ENCODE measurements around the gene XXYLT1. TPM values are rescaled to one million over a fixed set of nuclear protein-coding genes. Genes with fewer than 3 reads are reported as not detected.

Gene XXYLT1
- total and polyA plus RNA-seq, 10 of the 15 experiments (the other 5 are each of a cell fraction or from before 2014, with no cell fraction given), result 1.2 to 14.2 (median 9.3) TPM

DNA sequence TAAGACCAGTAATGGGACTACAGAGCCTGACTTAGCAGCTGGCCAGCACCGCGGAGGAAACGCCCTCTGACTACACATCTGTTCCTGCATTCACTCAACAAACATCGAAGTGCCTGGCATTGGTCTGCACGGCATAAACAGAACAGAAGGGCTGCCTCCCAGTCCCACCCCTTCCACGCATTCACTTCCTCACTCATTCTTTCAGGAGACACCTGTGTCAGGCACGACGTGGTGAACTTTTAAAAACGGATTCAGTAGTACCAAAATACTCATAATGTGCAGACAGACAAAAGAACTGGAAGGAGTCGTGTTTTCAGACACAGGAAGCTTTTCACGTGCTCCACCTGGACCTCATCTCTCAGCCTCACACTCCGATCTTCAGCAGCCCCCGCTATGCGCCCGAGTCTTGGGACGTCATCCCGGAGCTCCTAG is 123.3 kb downstream of the XXYLT1 start (continued):
- TF ChIP-seq PRDM15 (CRISPR knock-in tag; IDR thresholded peaks at IDR 0.05) (no peak), BMI1 (IDR thresholded peaks at IDR 0.05; ENCODE audit: borderline replicate concordance) (no peak), FOS (IDR thresholded peaks at IDR 0.05; ENCODE audit: borderline replicate concordance, extremely low read depth, insufficient read length) (no peak), POU2F2 (IDR thresholded peaks at IDR 0.05; ENCODE audit: borderline replicate concordance, low read depth, low read length) (peak; percentile 75; the same call in 2 of the 3 replicates), MEF2B (IDR thresholded peaks at IDR 0.05; ENCODE audit: partially characterized antibody, poor library complexity, severe bottlenecking) (peak; percentile 8), RCOR1 (conservative IDR thresholded peaks at IDR 0.05; ENCODE audit: low read depth, low read length) (no peak), ATF7 (IDR thresholded peaks at IDR 0.05; ENCODE audit: low read depth) (0 out of 2 replicates have a peak, but pooled peaks have one; percentile 8), IKZF1 (conservative IDR thresholded peaks at IDR 0.05) (peak; percentile 71), TCF3 (IDR thresholded peaks at IDR 0.05; ENCODE audit: borderline replicate concordance, insufficient read depth, low read depth, low read length) (peak; percentile 83), RAD51 (IDR thresholded peaks at IDR 0.05) (peak; percentile 20; the same call in 1 of the 2 replicates), SRF (IDR thresholded peaks at IDR 0.05; ENCODE audit: low read depth in 2 of 2, low read length in 2 of 2) (no peak), CUX1 (IDR thresholded peaks at IDR 0.05; ENCODE audit: insufficient replicate concordance, low read depth, low read length) (no peak), NR2C2 (IDR thresholded peaks at IDR 0.05; ENCODE audit: borderline replicate concordance, control insufficient read depth, insufficient read length, low read depth) (no peak), CREM (IDR thresholded peaks at IDR 0.05; ENCODE audit: low read depth) (no peak; the same call in 1 of the 2 replicates), SMAD5 (IDR thresholded peaks at IDR 0.05; ENCODE audit: low read depth) (peak; percentile 36; the same call in 1 of the 2 replicates), YY1 (IDR thresholded peaks at IDR 0.05; ENCODE audit: low read depth, low read length) (peak; percentile 40; the same call in 1 of the 2 replicates), ZNF622 (IDR thresholded peaks at IDR 0.05) (no peak), IRF4 (IDR thresholded peaks at IDR 0.05; ENCODE audit: low read depth, low read length) (peak; percentile 85)
- TF ChIP-seq, protein P1, sequence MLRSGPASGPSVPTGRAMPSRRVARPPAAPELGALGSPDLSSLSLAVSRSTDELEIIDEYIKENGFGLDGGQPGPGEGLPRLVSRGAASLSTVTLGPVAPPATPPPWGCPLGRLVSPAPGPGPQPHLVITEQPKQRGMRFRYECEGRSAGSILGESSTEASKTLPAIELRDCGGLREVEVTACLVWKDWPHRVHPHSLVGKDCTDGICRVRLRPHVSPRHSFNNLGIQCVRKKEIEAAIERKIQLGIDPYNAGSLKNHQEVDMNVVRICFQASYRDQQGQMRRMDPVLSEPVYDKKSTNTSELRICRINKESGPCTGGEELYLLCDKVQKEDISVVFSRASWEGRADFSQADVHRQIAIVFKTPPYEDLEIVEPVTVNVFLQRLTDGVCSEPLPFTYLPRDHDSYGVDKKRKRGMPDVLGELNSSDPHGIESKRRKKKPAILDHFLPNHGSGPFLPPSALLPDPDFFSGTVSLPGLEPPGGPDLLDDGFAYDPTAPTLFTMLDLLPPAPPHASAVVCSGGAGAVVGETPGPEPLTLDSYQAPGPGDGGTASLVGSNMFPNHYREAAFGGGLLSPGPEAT (IDR thresholded peaks at IDR 0.05; ENCODE audit: low read depth), result peak; percentile 49; the same call in 1 of the 2 replicates
- TF ChIP-seq, protein P2, sequence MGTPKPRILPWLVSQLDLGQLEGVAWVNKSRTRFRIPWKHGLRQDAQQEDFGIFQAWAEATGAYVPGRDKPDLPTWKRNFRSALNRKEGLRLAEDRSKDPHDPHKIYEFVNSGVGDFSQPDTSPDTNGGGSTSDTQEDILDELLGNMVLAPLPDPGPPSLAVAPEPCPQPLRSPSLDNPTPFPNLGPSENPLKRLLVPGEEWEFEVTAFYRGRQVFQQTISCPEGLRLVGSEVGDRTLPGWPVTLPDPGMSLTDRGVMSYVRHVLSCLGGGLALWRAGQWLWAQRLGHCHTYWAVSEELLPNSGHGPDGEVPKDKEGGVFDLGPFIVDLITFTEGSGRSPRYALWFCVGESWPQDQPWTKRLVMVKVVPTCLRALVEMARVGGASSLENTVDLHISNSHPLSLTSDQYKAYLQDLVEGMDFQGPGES (IDR thresholded peaks at IDR 0.05), result no peak
